H9 (cell line): ENCODE measurements around the gene SLC29A4. TPM values are rescaled to one million over a fixed set of nuclear protein-coding genes. Genes with fewer than 3 reads are reported as not detected.

Experiments used
- DNase-seq: peaks from one replicate; pipeline ENCODE4 v3.0.0-alpha.2; 2017
- H2AFZ ChIP-seq: one replicate; pipeline ENCODE4 v1.6.1; 2013; ENCODE audit warnings: mild to moderate bottlenecking, low read length, control low read depth, moderate library complexity
- H2AK5ac ChIP-seq: 2 replicates; pipeline ENCODE4 v1.6.1; 2013; ENCODE audit warnings: low read length, control low read depth, mixed read lengths; ENCODE audit not compliant: insufficient read length
- H2BK120ac ChIP-seq: one replicate; pipeline ENCODE4 v1.6.1; 2013; ENCODE audit warnings: low read depth, mild to moderate bottlenecking, low read length, control low read depth, inconsistent platforms; ENCODE audit not compliant: poor library complexity, severe bottlenecking
- H2BK12ac ChIP-seq: 2 replicates; pipeline ENCODE4 v1.6.1; 2013; ENCODE audit warnings: low read length, control low read depth, mixed read lengths, low read depth; ENCODE audit not compliant: insufficient read length
- H2BK15ac ChIP-seq: 2 replicates; pipeline ENCODE4 v1.6.1; 2013; ENCODE audit warnings: low read depth, low read length, control low read depth
- H2BK20ac ChIP-seq: one replicate; pipeline ENCODE4 v1.6.1; 2013; ENCODE audit warnings: low read depth, mild to moderate bottlenecking, low read length, control low read depth, inconsistent platforms; ENCODE audit not compliant: poor library complexity, severe bottlenecking
- H2BK5ac ChIP-seq: 2 replicates; pipeline ENCODE4 v1.6.1; 2013; ENCODE audit warnings: low read length, control low read depth, mixed read lengths; ENCODE audit not compliant: insufficient read length
- H3K14ac ChIP-seq: 2 replicates; pipeline ENCODE4 v1.6.1; 2013; ENCODE audit warnings: low read length, control low read depth; ENCODE audit not compliant: insufficient read depth
- H3K18ac ChIP-seq: 2 replicates; pipeline ENCODE4 v1.6.1; 2013; ENCODE audit warnings: low read depth, mild to moderate bottlenecking, mixed read lengths, low read length, control low read depth; ENCODE audit not compliant: insufficient read length
- H3K23ac ChIP-seq: 2 replicates; pipeline ENCODE4 v1.6.1; 2013; ENCODE audit warnings: low read length, control low read depth, mixed read lengths, low read depth; ENCODE audit not compliant: insufficient read length
- H3K23me2 ChIP-seq: 2 replicates; pipeline ENCODE4 v1.6.1; 2013; ENCODE audit warnings: low read depth, mild to moderate bottlenecking, mixed read lengths, low read length, control low read depth; ENCODE audit not compliant: insufficient read length, poor library complexity, severe bottlenecking
- H3K27ac ChIP-seq: 2 replicates; pipeline ENCODE4 v1.5.1; 2013; ENCODE audit warnings: low read length, control low read depth, mixed read lengths, low read depth; ENCODE audit not compliant: insufficient read length
- H3K27me3 ChIP-seq: 2 replicates; pipeline ENCODE4 v1.6.1; 2013; ENCODE audit warnings: low read length, control low read depth, inconsistent platforms; ENCODE audit not compliant: insufficient read depth
- H3K4ac ChIP-seq: 2 replicates; pipeline ENCODE4 v1.6.1; 2013; ENCODE audit warnings: low read depth, mild to moderate bottlenecking, control low read depth, inconsistent platforms, low read length, moderate library complexity
- H3K4me1 ChIP-seq: 2 replicates; pipeline ENCODE4 v1.6.1; 2013; ENCODE audit warnings: low read length, control low read depth, inconsistent platforms; ENCODE audit not compliant: insufficient read depth
- H3K4me2 ChIP-seq: 2 replicates; pipeline ENCODE4 v1.6.1; 2013; ENCODE audit warnings: low read length, control low read depth, mixed read lengths; ENCODE audit not compliant: insufficient read length, insufficient read depth
- H3K56ac ChIP-seq: 2 replicates; pipeline ENCODE4 v1.6.1; 2013; ENCODE audit warnings: low read depth, mild to moderate bottlenecking, mixed read lengths, low read length, control low read depth; ENCODE audit not compliant: insufficient read length
- H3K79me1 ChIP-seq: 2 replicates; pipeline ENCODE4 v1.6.1; 2013; ENCODE audit warnings: low read depth, mild to moderate bottlenecking, moderate library complexity, low read length, control low read depth, inconsistent platforms; ENCODE audit not compliant: insufficient read depth, poor library complexity, severe bottlenecking
- H3K79me2 ChIP-seq: 2 replicates; pipeline ENCODE4 v1.6.1; 2013; ENCODE audit warnings: low read length, control low read depth, inconsistent platforms; ENCODE audit not compliant: insufficient read depth
- H3K9ac ChIP-seq: 2 replicates; pipeline ENCODE4 v1.6.1; 2013; ENCODE audit warnings: low read length, control low read depth, mixed read lengths; ENCODE audit not compliant: insufficient read length; ENCODE audit errors: extremely low read depth
- H3K9me3 ChIP-seq: one replicate; pipeline ENCODE4 v1.6.1; 2013; ENCODE audit warnings: low read depth, low read length, inconsistent platforms; ENCODE audit not compliant: control insufficient read depth
- H3T11ph ChIP-seq: one replicate; pipeline ENCODE4 v1.6.1; 2013; ENCODE audit warnings: mild to moderate bottlenecking, low read length, control low read depth, inconsistent platforms
- H4K20me1 ChIP-seq: one replicate; pipeline ENCODE4 v1.6.1; 2013; ENCODE audit not compliant: control insufficient read depth, insufficient read length, insufficient read depth
- H4K5ac ChIP-seq: 2 replicates; pipeline ENCODE4 v1.6.1; 2013; ENCODE audit warnings: low read depth, mild to moderate bottlenecking, mixed read lengths, low read length, control low read depth; ENCODE audit not compliant: insufficient read length
- H4K8ac ChIP-seq: replicated peaks from 2 replicates; pipeline ENCODE4 v1.6.1; 2013; ENCODE audit warnings: low read length, control low read depth, mixed read lengths, low read depth; ENCODE audit not compliant: insufficient read length
- H4K91ac ChIP-seq: 2 replicates; pipeline ENCODE4 v1.6.1; 2013; ENCODE audit warnings: low read depth, mild to moderate bottlenecking, moderate library complexity, mixed read lengths, low read length, control low read depth; ENCODE audit not compliant: insufficient read length
- H3K27ac Mint-ChIP-seq, 3 experiments: 2 replicates in 2 of 3; 3 replicates in 1 of 3; pipeline ENCODE4 v1.8.0; 2020 to 2021; ENCODE audit warnings: mixed read lengths in 3 of 3, mild to moderate bottlenecking in 1 of 3, moderate library complexity in 1 of 3
- H3K27me3 Mint-ChIP-seq: 2 replicates; pipeline ENCODE4 v1.8.0; 2021; ENCODE audit warnings: low read depth, mild to moderate bottlenecking, moderate library complexity, mixed read lengths
- H3K36me3 Mint-ChIP-seq, 3 experiments: 2 replicates in 2 of 3; 3 replicates in 1 of 3; pipeline ENCODE4 v1.8.0; 2020 to 2021; ENCODE audit warnings: low read depth in 3 of 3, mixed read lengths in 3 of 3; ENCODE audit not compliant: insufficient read depth in 1 of 3
- H3K4me1 Mint-ChIP-seq, 2 experiments: 2 replicates each; pipeline ENCODE4 v1.8.0; 2020; ENCODE audit warnings: mixed read lengths in 2 of 2
- H3K4me3 Mint-ChIP-seq, 2 experiments: 2 replicates in 1 of 2; 3 replicates in 1 of 2; pipeline ENCODE4 v1.8.0; 2020 to 2021; ENCODE audit warnings: mild to moderate bottlenecking in 2 of 2, mixed read lengths in 2 of 2, moderate library complexity in 1 of 2
- H3K9me3 Mint-ChIP-seq, 2 experiments: 2 replicates in 1 of 2; 3 replicates in 1 of 2; pipeline ENCODE4 v1.8.0; 2020; ENCODE audit warnings: mild to moderate bottlenecking in 2 of 2, mixed read lengths in 2 of 2, moderate library complexity in 1 of 2
- WGBS: extraction: QIAGEN DNeasy Blood & Tissue Kit; methylation state at CpG from one replicate; pipeline ENCODE4 v1.1.7; 2013; ENCODE audit warnings: missing lambda C conversion rate, low lambda C conversion rate, mixed read lengths; ENCODE audit not compliant: insufficient read length; ENCODE audit errors: extremely low coverage; 5-methylcytosine and 5-hydroxymethylcytosine counted together
- total RNA-seq: library from RNA; stranded (reverse); gene quantifications from 2 replicates; pipeline ENCODE4 v1.2.1, GENCODE V29; 2021
- TF ChIP-seq, protein P1 (sequence below): fragments of 200-600 bp; sonication (generic); conservative IDR thresholded peaks from 3 replicates; pipeline ENCODE4 v1.8.0; 2021; ENCODE audit warnings: antibody characterized with exemption, mild to moderate bottlenecking

The SLC29A4 gene
- total RNA-seq, 1 experiment from 2014 or later: 12.4 TPM

DNA sequence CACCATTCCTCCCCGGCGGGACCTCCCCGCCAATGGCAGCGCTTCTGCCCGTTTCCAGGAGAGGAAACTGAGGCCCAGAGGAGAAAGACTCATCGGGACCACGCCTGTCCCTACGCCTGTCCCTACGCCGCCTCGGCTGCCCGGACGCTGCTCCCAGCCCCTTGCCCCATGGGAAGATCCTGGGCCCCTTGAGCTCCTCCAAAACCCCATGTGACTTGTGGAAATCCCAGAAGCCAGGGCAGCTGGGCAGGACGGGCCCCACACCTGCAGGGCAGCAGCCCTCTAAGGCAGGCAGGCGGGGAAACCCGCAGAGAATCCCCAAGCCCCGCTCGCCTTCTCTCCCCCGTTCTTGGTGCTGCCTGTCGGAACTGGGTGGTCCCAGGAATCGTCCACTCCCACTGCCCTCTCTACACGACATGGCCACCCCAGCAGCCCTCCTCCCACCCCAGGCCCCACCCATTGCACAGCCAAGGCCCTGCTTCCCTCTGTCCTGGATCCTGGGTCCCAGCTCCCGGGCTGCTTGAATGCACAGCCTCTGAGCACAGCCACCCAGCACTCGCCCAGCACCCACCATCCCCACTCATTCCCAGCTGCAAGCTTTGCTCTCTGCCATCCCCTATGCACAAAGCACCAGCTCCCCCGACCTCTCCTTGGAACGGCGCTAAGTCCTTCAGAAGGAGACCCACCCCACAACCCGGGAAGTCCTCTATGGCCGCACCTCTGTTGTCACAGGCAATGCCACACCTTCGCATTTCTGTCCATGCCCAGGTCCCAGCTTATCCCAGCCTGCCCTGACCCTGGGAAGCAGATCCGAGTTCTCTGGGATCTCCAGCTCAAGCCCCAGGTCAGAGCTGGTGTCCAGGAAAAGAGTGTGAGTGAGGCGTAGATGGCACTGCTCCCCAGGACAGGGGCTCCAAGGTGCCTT lies 50.6 kb downstream of the SLC29A4 start:
- H3K4me1 Mint-ChIP-seq: peaks cover 0 to 8% of the 10 kb centered on the region in 2 experiments; a peak in 2 of 4 replicates
- Histone ChIP-seq H3K27me3 (no peaks in the 10 kb centered on the region), H3K4me1 (no peaks in the 10 kb centered on the region), H4K20me1 (no peaks in the 10 kb centered on the region), H3K23me2 (no peaks in the 10 kb centered on the region), H3K79me2 (no peaks in the 10 kb centered on the region), H3K9ac (no peak overlapping the region), H4K8ac (no peak overlapping the region), H2BK120ac (no peak overlapping the region), H3K18ac (no peak overlapping the region), H3K9me3 (no peaks in the 10 kb centered on the region), H2AFZ (no peak overlapping the region), H3K56ac (no peak overlapping the region), H2BK20ac (no peak overlapping the region), H2BK15ac (no peak overlapping the region), H2AK5ac (no peak overlapping the region), H3K27ac (no peak overlapping the region), H2BK12ac (no peak overlapping the region), H4K5ac (no peak overlapping the region), H3T11ph (no peak overlapping the region), H3K23ac (no peak overlapping the region), H4K91ac (no peak overlapping the region), H3K79me1 (no peaks in the 10 kb centered on the region), H2BK5ac (no peak overlapping the region), H3K4ac (no peak overlapping the region), H3K14ac (no peak overlapping the region), H3K4me2 (no peak overlapping the region)
- H3K27me3 Mint-ChIP-seq: no peaks in the 10 kb centered on the region; the same call in none of the 2 replicates
- H3K9me3 Mint-ChIP-seq: peaks cover 12 to 13% of the 10 kb centered on the region in 2 experiments; a peak in 4 of 5 replicates
- DNase-seq: peak; percentile 33
- peaks cover 0 to 12% (median 6%) of the 10 kb centered on the region in 3 experiments; a peak in 5 of 7 replicates for H3K36me3 Mint-ChIP-seq
- no CpG with 5 or more reads among the region's 32 CpGs for WGBS
- H3K4me3 Mint-ChIP-seq: no peak overlapping the region
- H3K27ac Mint-ChIP-seq: peak overlapping the region in 1 of 3 experiments; percentile 83; a peak in 1 of 7 replicates
- TF ChIP-seq, protein P1, sequence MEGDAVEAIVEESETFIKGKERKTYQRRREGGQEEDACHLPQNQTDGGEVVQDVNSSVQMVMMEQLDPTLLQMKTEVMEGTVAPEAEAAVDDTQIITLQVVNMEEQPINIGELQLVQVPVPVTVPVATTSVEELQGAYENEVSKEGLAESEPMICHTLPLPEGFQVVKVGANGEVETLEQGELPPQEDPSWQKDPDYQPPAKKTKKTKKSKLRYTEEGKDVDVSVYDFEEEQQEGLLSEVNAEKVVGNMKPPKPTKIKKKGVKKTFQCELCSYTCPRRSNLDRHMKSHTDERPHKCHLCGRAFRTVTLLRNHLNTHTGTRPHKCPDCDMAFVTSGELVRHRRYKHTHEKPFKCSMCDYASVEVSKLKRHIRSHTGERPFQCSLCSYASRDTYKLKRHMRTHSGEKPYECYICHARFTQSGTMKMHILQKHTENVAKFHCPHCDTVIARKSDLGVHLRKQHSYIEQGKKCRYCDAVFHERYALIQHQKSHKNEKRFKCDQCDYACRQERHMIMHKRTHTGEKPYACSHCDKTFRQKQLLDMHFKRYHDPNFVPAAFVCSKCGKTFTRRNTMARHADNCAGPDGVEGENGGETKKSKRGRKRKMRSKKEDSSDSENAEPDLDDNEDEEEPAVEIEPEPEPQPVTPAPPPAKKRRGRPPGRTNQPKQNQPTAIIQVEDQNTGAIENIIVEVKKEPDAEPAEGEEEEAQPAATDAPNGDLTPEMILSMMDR: no peak
